Left ventricle myocardium inferior (tissue), 1 donor: ENCODE results near the gene USE1. TPM values are rescaled to one million over a fixed set of nuclear protein-coding genes. Genes with fewer than 3 reads are reported as not detected.

Experiments
- DNase-seq: peaks from one replicate; pipeline ENCODE4 v3.0.0-alpha.2; 2020
- H3K27ac ChIP-seq: fragments of 200-600 bp; replicated peaks from 2 replicates; pipeline ENCODE4 v1.8.0; 2021
- H3K27me3 ChIP-seq: fragments of 200-600 bp; 2 replicates; pipeline ENCODE4 v1.8.0; 2021; ENCODE audit warnings: low read depth
- H3K36me3 ChIP-seq: fragments of 200-600 bp; 2 replicates; pipeline ENCODE4 v1.8.0; 2021
- H3K4me1 ChIP-seq: fragments of 200-600 bp; 2 replicates; pipeline ENCODE4 v1.8.0; 2021
- H3K4me3 ChIP-seq: fragments of 200-600 bp; 2 replicates; pipeline ENCODE4 v1.8.0; 2021; ENCODE audit warnings: mild to moderate bottlenecking, moderate library complexity
- H3K9me3 ChIP-seq: fragments of 200-600 bp; replicated peaks from 2 replicates; pipeline ENCODE4 v1.8.0; 2021
- CTCF ChIP-seq: fragments of 200-600 bp; IDR thresholded peaks from 2 replicates; pipeline ENCODE4 v1.8.0; 2021; ENCODE audit warnings: antibody characterized with exemption, mild to moderate bottlenecking, borderline replicate concordance
- intact Hi-C: fragments of 100-400 bp; cut with micrococcal nuclease; formaldehyde crosslinking; loops from one replicate; pipeline ENCODE4 v1.11.0; 2022
- total RNA-seq: library from RNA; stranded (reverse); fragmentation: NEBNext Ultra II Directional; extraction: Animal tissue kit (Norgen Biotek cat#: 25700); gene quantifications from one replicate; pipeline ENCODE4 v1.2.1, GENCODE V29; 2021
- donor health status: DM: no; HTN: yes; CAD: no; lungs with severe emphysema.

The USE1 gene
- total RNA-seq, 1 donor from 2014 or later = 27.5 TPM

GRCh38 chr19:17226002-17226933, 11.1 kb downstream of the USE1 start, which contains the start of gene OCEL1:
Gene OCEL1 (plus strand): TSS chr19:17226226. CDS start chr19:17226248, 22 bp downstream.
- peak; percentile 100 for DNase-seq
- H3K36me3 ChIP-seq = no peaks in the 10 kb centered on the region
- peak within 1 kb of the TSS; percentile 85 for H3K4me3 ChIP-seq
- no peak for TF ChIP-seq CTCF
- H3K27ac ChIP-seq = peak within 1 kb of the TSS; percentile 97
- no peaks in the 10 kb centered on the region for H3K9me3 ChIP-seq
- intact Hi-C loops = no loop called here
- H3K4me1 ChIP-seq = peaks cover 18% of the 10 kb centered on the region
- no peaks in the 10 kb centered on the region for H3K27me3 ChIP-seq

- intact Hi-C loops = no loop called here
- TF ChIP-seq CTCF = no peak
- Histone ChIP-seq H3K9me3 (no peaks in the 10 kb centered on the region), H3K4me1 (peaks cover 18% of the 10 kb centered on the region), H3K27ac (peak overlapping the region; percentile 97), H3K27me3 (no peaks in the 10 kb centered on the region), H3K36me3 (peaks cover 15% of the 10 kb centered on the region), H3K4me3 (no peak overlapping the region)
- DNase-seq = no peak
Measured at GRCh38 chr19:17227798-17228367, 12.7 kb downstream of the USE1 start.

GRCh38 chr19:17229890-17230289, 14.7 kb downstream of the USE1 start:
- H3K9me3 ChIP-seq = no peaks in the 10 kb centered on the region
- H3K27me3 ChIP-seq = no peaks in the 10 kb centered on the region
- no peak overlapping the region for H3K27ac ChIP-seq
- intact Hi-C loops = no loop called here
- H3K36me3 ChIP-seq = peaks cover 21% of the 10 kb centered on the region
- H3K4me3 ChIP-seq = no peak overlapping the region
- no peak for TF ChIP-seq CTCF
- DNase-seq = no peak
- peaks cover 26% of the 10 kb centered on the region for H3K4me1 ChIP-seq

GRCh38 chr19:17232258-17232657, 17.1 kb downstream of the USE1 start:
- intact Hi-C loops = no loop called here
- TF ChIP-seq CTCF = no peak
- H3K9me3 ChIP-seq = no peaks in the 10 kb centered on the region
- no peak for DNase-seq
- peaks cover 33% of the 10 kb centered on the region for H3K4me1 ChIP-seq
- H3K27ac ChIP-seq = no peak overlapping the region
- H3K4me3 ChIP-seq = no peak overlapping the region
- H3K36me3 ChIP-seq = peaks cover 21% of the 10 kb centered on the region
- no peaks in the 10 kb centered on the region for H3K27me3 ChIP-seq

- TF ChIP-seq CTCF = no peak
- H3K9me3 ChIP-seq = no peaks in the 10 kb centered on the region
- H3K27ac ChIP-seq = peak overlapping the region; percentile 87
- intact Hi-C loops = no loop called here
- peaks cover 40% of the 10 kb centered on the region for H3K36me3 ChIP-seq
- peak overlapping the region; percentile 72 for H3K4me3 ChIP-seq
- H3K4me1 ChIP-seq = peaks cover 31% of the 10 kb centered on the region
- H3K27me3 ChIP-seq = no peaks in the 10 kb centered on the region
- peak; percentile 47 for DNase-seq
Measured at GRCh38 chr19:17234911-17235299, 19.7 kb downstream of the USE1 start.
